NCI-H748 treated with DMSO at 0.1 percent for 48 hours (cell line): ENCODE data around the gene SPINK5.
A peak's percentile ranks its signal among the peaks of the same experiment; 100 is the strongest.

Experiments used
- DNase-seq: peaks from one replicate; lab custom pipeline; 2025; lab: John Stamatoyannopoulos, UW

SPINK5 gene

DNA sequence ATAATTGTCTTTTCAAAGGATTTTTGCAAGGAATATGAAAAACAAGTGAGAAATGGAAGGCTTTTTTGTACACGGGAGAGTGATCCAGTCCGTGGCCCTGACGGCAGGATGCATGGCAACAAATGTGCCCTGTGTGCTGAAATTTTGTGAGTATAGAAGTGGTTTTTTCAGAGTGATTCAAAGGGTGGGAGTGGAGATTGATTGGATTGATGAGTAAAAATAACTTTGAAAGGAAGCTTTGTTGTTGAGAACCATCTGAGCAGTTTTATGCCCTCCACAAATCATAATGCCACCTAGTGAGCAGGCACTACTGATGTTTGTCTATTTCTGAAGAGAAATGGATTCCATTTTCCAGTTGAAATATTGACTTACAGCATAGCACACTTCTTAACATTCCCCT is 30.6 kb downstream of the SPINK5 start:
- no peak for DNase-seq

GRCh38 chr5:148104226-148104625 is 40.4 kb downstream of the SPINK5 start:
- no peak for DNase-seq

- no peak for DNase-seq
Observed at GRCh38 chr5:148107608-148108007, 43.8 kb downstream of the SPINK5 start.

DNA sequence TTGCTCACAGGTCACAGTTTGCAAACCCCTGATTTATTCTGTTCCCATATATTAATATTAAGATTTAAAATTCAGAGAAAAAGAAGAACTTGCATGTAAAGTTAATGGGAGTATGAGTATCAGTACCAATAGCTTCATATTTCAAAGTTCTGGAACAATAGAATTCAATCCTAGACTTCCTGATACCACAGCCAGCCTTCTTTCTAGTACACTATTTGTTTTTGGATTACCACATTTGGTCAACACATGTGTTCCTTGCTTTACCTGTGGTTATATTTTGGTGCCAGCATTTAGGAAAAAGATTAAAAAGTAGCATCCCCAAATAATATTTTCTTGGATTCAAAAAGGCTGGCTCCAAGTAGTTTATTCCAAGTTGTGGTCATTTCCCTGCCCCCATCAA is 49.5 kb downstream of the SPINK5 start:
- DNase-seq = no peak

DNA sequence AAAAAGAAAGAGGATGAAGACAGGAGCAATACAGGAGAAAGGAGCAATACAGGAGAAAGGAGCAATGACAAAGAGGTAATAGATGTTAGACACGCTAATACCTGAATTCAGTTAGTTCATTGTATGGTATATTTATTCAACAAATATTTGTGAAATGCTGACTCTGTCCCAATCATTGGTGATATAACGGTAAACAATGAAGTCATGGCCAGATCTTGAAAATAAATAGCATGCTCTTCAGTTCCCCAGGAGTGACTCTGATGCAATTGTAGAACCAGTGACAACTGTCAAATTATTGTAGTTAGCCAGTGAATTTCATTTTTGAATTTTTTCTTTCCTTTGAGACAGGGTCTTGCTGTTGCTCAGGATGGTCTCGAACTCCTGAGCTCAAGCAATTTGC is 56.5 kb downstream of the SPINK5 start:
- no peak for DNase-seq

DNA sequence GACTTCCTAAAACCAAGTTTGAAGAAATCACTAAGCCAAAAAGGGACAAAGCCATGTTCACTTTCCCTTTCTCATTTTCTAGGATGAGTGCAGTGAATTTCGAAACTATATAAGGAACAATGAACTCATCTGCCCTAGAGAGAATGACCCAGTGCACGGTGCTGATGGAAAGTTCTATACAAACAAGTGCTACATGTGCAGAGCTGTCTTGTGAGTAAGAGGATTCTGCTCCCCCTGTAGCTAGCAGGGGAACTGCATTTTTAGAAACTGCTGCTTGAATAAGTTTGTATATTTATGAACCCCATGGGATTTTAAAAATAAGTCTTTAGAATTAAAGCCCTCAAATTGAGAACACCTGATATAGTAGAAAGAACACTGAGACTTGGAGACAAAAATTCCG is 61.9 kb downstream of the SPINK5 start:
- no peak for DNase-seq

DNA sequence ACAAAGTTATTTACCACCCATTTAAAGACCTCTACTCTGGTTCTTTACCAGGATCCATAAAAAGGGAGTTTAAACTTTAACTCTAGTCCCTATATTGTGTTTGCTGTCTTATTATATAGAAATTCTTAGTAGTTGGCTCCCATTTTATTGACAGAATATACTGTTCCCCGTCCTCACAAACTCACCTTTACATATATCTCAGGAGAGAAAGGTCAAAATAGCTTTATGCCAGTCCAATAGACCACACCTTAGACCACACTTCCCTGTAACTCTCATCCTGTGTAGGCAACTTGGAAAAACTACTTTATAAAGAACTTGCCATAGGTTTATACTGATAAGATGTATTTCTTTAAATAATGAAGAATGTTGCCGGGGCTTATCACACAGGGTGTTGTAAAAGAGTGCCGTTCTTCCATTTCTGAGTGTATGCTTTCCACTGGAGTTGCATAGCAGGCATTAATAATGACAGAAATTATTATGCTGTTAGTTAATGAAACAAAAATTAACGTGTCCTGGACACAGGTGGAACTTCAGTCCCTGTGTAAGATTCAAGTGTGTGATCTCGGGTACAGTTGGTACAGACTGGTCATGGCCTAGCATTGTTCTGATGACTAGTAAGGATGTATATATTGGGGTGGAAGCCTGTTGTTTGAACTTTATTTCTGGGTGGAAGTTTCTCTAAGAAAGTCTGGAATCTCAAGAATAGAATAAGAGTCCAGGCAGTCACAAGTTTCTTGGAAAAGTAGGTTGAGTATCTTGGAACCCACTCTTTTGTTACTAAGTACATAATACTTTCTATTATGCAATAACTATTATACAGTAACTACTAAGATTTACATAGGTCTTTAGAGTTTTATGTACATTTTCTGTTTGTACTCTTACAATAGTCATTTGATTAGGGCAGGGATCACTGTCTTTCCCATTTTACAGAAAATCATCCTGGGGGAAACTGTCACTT is 71.6 kb downstream of the SPINK5 start:
- DNase-seq = no peak

DNA sequence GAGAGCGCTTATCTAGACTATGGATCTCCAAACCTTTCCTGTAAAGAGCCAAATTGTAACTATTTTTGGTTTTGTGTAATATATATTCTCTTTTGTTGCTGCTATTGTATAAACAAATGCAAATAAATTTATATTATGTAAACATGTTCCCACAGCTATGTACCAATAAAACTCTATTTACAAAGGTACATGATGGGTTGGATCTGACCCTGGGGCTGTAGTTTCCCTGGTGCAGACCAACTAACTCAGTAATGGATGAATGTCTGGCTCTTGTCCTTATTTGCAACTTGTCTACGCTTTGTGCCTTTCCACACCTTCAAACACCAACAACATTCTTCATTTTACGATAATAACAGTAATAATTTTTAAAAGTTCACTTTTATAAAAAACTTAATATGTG is 77.1 kb downstream of the SPINK5 start:
- DNase-seq = no peak

- no peak for DNase-seq
Observed at GRCh38 chr5:148141645-148142044, 77.9 kb downstream of the SPINK5 start.

DNA sequence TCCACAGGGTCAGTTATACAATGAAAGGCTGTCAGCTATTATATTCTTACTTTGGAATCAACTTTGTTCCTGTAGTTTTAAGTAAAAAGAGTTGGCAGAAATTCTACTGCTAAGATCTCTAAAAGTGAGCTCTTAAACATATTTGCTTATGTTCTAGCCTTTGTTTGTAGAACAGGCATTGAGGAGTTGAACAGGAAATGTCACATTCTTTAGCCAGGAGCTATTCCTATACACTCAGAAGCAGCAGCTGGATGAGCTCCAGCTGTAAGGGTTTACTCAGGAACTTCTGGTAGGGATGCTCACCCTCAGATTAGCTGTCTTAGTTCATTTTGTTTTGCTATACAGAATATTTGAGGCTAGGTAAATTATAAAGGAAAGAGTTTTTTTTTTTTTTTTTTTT is 82.1 kb downstream of the SPINK5 start:
- no peak for DNase-seq

DNA sequence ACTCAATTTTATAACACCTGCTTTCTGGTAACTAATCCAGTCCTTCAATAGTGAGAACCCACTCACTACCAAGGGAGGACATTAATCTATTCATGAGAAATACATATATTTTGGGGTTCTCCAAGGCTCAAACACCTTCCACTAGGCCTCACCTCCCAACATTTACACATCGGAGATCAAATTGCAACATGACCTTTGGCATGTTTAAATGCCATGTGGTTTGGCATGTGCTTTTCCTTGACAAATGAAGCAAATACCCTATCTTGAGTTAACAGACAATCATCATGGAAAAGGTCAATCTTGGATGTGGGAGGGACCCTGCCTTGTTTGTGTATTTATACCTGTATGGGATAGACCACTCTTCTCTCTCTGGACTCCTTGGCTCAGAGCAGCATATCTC is 82.7 kb downstream of the SPINK5 start:
- DNase-seq = no peak

DNA sequence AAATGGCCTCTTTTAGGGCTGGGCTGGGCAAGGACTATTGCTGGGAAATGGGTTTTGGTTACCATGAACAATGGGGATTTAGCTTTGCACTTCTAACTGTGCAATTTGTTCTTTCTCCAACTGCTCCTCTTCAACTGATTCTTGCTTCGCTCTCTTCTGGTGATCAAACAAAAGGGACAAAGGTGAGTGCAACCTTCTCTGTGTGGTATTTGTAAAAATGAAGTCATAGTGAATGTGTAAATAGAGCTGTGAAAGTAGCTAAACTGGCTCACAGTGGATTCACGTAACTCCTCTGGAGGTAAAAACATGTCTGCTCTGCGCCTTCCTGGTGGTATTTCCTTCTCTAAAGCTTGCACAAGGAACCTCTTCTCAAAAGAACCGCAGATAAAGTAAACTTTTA is 83.6 kb downstream of the SPINK5 start:
- peak; percentile 70 for DNase-seq

DNA sequence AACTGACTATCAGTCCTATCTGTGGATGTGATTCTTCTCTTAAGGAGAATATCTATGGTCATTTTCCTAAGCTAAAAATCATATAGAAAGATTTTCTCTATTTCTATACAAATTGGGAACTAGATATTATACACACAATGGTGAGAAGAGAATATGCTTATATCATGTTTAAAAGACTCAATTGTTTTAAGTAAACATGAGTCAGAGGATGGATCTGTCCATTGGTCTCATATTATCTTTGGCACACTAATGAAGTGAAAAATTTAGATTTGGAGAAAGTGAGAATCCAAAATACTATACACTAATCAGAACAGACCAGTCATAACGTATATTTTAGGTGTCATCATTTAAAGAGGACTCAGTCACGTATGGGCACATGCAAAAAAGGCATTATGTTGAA is 88.1 kb downstream of the SPINK5 start:
- no peak for DNase-seq

DNA sequence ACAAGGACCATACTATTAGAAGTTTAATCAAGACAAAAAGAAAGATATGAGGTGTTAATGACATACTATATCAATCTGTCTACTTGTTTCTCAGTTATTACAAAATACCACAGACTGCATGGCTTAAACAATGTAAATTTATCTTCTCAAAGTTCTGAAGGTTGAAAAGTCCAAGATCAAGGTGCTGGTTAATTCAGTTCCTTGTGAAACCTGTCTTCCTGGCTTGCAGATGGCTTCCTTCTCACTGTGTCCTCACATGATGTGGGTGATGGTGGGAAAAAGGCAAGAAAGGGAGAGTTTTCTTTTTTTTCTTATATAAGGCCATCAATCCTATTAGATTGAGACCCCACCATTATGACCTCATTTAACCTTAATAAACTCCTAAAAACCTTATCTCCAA is 89.0 kb downstream of the SPINK5 start:
- no peak for DNase-seq

DNA sequence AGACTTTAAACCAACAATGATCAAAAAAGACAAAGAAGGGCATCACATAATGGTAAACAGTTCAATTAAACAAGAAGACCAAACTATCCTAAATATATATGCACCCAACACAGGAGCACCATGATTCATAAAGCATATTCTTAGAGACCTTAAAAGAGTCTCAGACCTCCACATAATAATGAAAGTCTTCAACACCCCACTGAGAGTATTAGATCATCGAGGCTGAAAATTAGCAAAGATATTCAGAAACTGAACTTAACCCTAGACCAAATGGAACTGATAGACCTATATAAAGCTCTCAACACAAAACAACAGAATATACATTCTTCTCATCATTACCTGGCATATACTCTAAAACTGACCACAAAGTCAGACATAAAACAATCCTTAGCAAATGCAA is 92.8 kb downstream of the SPINK5 start:
- DNase-seq = no peak

GRCh38 chr5:148162038-148162437 is 98.3 kb downstream of the SPINK5 start:
- no peak for DNase-seq

DNA sequence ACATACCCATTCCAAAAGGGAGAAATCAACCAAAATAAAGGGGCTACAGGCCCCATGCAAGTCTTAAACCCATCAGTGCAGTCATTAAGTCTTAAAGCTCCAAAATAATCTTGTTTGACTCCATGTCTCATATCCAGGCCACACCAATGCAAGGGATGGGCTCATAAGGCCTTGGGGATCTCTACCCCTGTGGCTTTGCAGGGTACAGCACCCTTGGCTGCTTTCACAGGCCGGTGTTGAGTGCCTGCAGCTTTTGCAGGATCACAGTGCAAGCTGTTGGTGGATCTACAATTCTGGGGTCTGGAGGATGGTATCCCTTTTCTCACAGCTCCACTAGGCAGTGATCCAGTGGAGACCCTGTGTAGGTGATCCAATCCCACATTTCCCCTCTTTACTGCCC is 99.6 kb downstream of the SPINK5 start:
- DNase-seq = no peak

GRCh38 chr5:148166550-148167283 is 102.9 kb downstream of the SPINK5 start:
- DNase-seq = no peak

GRCh38 chr5:148168246-148168645 is 104.5 kb downstream of the SPINK5 start, which contains the start of gene SPINK14:
Gene SPINK14, plus strand, starts transcription at chr5:148168546. Its CDS starts 1,187 bp downstream, at chr5:148169733.
- no peak for DNase-seq

GRCh38 chr5:148172377-148172776 is 108.6 kb downstream of the SPINK5 start:
- no peak for DNase-seq

DNA sequence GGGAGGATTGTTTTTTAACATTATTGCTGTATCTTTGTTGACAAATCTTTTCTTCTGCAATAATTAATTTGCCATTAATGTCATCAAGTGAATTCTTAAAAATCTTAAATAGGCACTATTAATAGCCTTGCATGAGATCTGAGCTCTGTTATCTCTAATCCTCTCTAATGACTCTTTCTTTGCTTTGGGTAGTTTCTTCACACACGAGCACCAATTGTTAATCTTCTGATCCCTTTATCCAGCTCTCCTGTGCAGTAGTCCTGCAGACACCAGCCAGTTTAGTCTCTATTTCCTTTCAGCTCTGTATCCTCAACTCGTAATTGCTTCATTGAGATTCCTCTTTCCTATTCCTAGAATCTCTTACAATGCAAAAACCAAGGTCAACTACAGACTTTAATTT is 112.7 kb downstream of the SPINK5 start:
- DNase-seq = no peak

DNA sequence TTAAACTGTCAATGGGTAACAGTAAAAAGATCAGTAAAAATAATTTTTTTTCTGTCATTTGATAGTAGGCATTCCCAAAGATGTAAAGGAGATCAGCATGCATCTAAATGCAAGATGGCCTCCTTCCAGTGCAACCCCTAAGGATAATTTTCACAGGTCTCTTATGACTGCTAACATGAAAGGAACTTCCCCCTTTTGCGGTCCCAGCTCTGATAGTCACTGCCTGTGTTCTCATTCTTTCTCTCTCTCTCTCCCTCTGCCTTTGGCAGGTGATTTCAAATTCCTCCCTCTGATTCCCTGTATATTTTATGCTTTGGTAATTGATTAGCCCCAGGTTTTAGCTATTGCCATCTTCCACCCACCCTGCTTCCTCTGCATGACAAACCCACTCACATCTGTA is 113.4 kb downstream of the SPINK5 start:
- no peak for DNase-seq

GRCh38 chr5:148179234-148179824 is 115.5 kb downstream of the SPINK5 start:
- DNase-seq = peak; percentile 41
